Astrocyte of the cerebellum (primary cell): ENCODE results near the gene MARK2.

ENCODE experiments used
- DNase-seq: peaks from one replicate; pipeline ENCODE4 v3.0.0-alpha.2; 2011; ENCODE audit warnings: low read depth
- H3K4me3 ChIP-seq: 2 replicates; pipeline ENCODE4 v1.5.1; 2011; ENCODE audit warnings: mild to moderate bottlenecking, low read depth, low read length, moderate library complexity
- CTCF ChIP-seq: IDR thresholded peaks from 2 replicates; pipeline ENCODE4 v1.5.1; 2012; ENCODE audit warnings: low read length, low read depth, moderate library complexity, mild to moderate bottlenecking; ENCODE audit errors: missing control alignments
- in situ Hi-C: cut with HindIII; loops from 2 replicates; pipeline ENCODE4 v1.10.0; 2017; ENCODE audit warnings: low sequenced_read_pairs

Gene MARK2

DNA sequence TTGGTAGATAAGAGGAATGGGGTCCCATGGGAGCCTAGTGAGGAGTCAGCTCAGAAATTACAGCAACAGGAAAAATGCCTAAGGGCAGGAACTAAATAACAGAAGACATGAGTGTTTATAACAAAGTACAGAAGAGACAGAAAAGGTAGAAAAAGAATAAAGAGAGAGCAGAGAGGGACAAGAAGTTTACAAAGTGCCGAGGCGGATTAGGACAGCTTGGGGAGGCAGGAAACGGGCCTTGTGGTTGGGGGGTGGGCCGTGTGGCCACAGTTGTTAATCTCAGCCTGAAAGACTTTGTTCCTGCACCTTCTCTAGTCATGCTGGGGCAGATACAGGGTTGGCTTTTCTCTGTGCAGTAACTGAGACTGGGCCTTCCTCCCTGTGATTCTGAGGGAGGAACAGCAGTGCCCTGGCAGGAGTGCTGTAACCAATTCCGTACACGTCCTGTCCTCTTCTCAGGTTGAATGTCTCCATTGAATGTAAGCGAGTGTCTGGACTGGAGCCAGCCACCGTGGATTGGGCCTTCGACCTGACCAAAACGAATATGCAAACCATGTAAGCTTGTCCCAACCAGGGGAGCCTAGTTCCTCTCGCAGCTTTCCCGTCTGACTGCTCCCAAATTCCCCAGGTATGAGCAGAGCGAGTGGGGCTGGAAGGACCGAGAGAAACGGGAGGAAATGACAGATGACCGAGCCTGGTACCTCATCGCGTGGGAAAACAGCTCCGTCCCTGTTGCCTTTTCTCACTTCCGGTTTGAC, 113.0 kb downstream of the MARK2 start:
- in situ Hi-C loops, result no loop called here
- DNase-seq, result no peak
- TF ChIP-seq CTCF, result no peak
- no peak overlapping the region for H3K4me3 ChIP-seq

DNA sequence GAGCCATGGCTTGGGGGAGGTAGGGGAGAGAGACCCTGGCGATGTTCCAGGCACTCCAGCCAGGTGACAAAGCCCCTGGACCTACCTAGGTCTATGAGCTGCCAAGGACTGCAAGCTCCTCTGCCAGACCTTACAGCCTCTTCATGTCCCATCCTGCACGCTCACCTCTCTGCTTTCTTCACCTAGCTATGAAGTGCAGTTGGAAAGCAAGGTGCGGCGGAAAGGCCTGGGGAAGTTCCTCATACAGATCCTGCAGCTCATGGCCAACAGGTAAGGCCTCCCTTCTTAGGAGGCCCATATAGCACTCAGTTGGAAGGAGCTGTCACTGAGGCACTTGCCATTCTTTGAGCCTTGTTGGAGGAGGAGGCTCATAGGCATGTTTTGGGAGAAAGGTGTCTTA, 113.7 kb downstream of the MARK2 start:
- DNase-seq, result no peak
- no peak overlapping the region for H3K4me3 ChIP-seq
- in situ Hi-C loops, result no loop called here
- TF ChIP-seq CTCF, result no peak

DNA sequence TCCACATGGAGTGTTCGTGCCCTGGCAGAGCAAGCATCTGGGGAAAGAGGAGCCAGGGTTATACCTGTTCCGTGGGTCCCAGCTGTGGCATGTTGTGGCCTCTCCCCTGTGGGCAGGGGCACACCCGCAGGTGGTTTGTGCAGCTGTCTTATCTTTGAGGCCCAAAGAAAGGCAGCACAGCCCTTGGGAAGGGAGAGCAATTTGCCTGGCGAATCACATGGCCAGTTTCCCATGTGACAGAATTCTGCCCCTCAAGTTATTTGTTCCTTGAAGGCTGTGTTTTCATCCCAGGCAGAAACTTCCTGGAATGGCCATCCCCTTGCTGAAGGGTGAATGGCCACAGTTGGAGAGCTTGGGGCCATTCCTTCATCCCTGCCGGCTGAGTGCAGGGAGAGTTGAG, 119.1 kb downstream of the MARK2 start:
- no peak overlapping the region for H3K4me3 ChIP-seq
- in situ Hi-C loops, result loop anchor here (5.0 kb wide), 1 partner anchor 121 kb away; the partner anchor contains the start of gene MARK2
- TF ChIP-seq CTCF, result no peak
- no peak for DNase-seq
